ENCODE data around the gene HSPB8.

GRCh38 chr12:119181202-119181601 lies 2.5 kb downstream of the HSPB8 start:
- TF ChIP-seq POLR2A (IDR thresholded peaks at IDR 0.05; ENCODE audit: low read length) (no peak), GATA1 (IDR thresholded peaks at IDR 0.05; ENCODE audit: low read depth, low read length) (no peak)

All from erythroblast (primary cell).